NCI-H2029 treated with DMSO at 0.1 percent for 48 hours (cell line): Measurements from ENCODE around the gene ANKAR.

ENCODE experiments used
- DNase-seq: peaks from one replicate; lab custom pipeline; 2025; lab: John Stamatoyannopoulos, UW

ANKAR gene

DNA sequence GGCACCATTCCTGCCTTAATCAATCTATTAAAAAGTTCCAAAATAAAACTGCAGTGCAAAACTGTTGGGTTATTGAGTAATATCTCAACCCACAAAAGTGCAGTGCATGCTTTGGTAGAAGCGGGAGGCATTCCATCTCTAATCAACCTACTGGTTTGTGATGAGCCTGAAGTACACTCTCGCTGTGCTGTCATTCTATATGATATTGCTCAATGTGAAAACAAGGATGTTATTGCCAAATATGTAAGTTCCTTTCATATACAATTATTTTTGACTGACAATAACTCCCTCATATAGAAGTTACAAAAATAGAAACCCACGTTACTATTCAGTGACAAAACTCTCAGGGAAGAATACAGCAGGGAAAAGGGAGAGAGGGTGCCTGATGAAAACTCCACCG is 45.1 kb downstream of the ANKAR start:
- DNase-seq, result no peak

DNA sequence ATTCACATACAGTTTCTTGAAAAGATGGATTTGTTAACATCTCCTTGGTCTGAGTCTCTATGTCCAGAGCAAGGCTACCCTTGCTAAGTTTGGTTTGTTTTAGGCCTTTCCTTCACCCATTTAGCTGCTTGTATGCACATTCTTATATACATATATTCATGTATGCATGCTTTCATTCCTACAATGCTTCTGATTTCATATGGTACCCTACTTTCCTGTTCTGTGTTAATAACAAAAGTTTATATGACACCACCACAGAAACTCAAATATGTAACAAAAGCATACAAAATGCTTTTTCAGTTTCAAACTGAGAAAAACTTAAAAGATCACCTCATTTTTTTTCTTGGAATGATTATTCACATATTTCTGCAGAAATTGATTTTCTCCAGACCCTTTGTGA is 48.7 kb downstream of the ANKAR start:
- no peak for DNase-seq
